Hepatocyte (in vitro differentiated cells): Measurements from ENCODE around the gene GIMD1. TPM values are rescaled to one million over a fixed set of nuclear protein-coding genes. Genes with fewer than 3 reads are reported as not detected.

Experiments used
- DNase-seq: peaks from one replicate; pipeline ENCODE4 v3.0.0-alpha.2; 2016; ENCODE audit warnings: low spot score
- H2AFZ ChIP-seq: fragments of 200-600 bp; sonication (generic); 2 replicates; pipeline ENCODE4 v1.6.0; 2016; ENCODE audit warnings: antibody characterized with exemption, mild to moderate bottlenecking
- H3K27ac ChIP-seq: fragments of 200-600 bp; sonication (generic); 2 replicates; pipeline ENCODE4 v1.5.1; 2016; ENCODE audit warnings: mild to moderate bottlenecking
- H3K27me3 ChIP-seq: fragments of 200-600 bp; sonication (generic); 2 replicates; pipeline ENCODE4 v1.6.1; 2016
- H3K36me3 ChIP-seq: fragments of 200-600 bp; sonication (generic); replicated peaks from 2 replicates; pipeline ENCODE4 v1.5.1; 2016; ENCODE audit warnings: low read depth; ENCODE audit not compliant: insufficient read depth
- H3K4me1 ChIP-seq: fragments of 200-600 bp; sonication (generic); 2 replicates; pipeline ENCODE4 v1.5.1; 2016; ENCODE audit warnings: mild to moderate bottlenecking, moderate library complexity; ENCODE audit not compliant: insufficient read depth
- H3K4me2 ChIP-seq: fragments of 200-600 bp; sonication (generic); 2 replicates; pipeline ENCODE4 v1.6.0; 2016
- H3K4me3 ChIP-seq: fragments of 200-600 bp; sonication (generic); 2 replicates; pipeline ENCODE4 v1.5.1; 2016; ENCODE audit warnings: mild to moderate bottlenecking
- H3K79me2 ChIP-seq: fragments of 200-600 bp; sonication (generic); 2 replicates; pipeline ENCODE4 v1.6.0; 2017; ENCODE audit warnings: mild to moderate bottlenecking
- H3K9me2 ChIP-seq: fragments of 200-600 bp; sonication (generic); replicated peaks from 2 replicates; pipeline ENCODE4 v1.6.0; 2017; ENCODE audit warnings: mild to moderate bottlenecking; ENCODE audit not compliant: insufficient read depth
- H3K9me3 ChIP-seq: fragments of 200-600 bp; sonication (generic); 2 replicates; pipeline ENCODE4 v1.5.1; 2016; ENCODE audit warnings: low read depth, mild to moderate bottlenecking
- H4K20me1 ChIP-seq: fragments of 200-600 bp; sonication (generic); 2 replicates; pipeline ENCODE4 v1.6.0; 2016; ENCODE audit warnings: mild to moderate bottlenecking; ENCODE audit not compliant: insufficient read depth, poor library complexity, severe bottlenecking
- EZH2 ChIP-seq: fragments of 200-600 bp; sonication (generic); IDR thresholded peaks from 2 replicates; pipeline ENCODE4 v1.6.1; 2016; ENCODE audit warnings: antibody characterized with exemption, mild to moderate bottlenecking, borderline replicate concordance
- EZH2phosphoT487 ChIP-seq: fragments of 200-600 bp; sonication (generic); IDR thresholded peaks from one replicate; pipeline ENCODE4 v1.6.1; 2018; ENCODE audit warnings: antibody characterized with exemption, mild to moderate bottlenecking, low read depth, moderate library complexity; ENCODE audit not compliant: unreplicated experiment, severe bottlenecking
- WGBS: methylation state at CpG from one replicate; pipeline ENCODE4 v1.1.6; 2016; ENCODE audit warnings: low lambda C conversion rate; ENCODE audit errors: missing lambda C conversion rate; 5-methylcytosine and 5-hydroxymethylcytosine counted together
- polyA plus RNA-seq: library from polyadenylated mRNA; unstranded; fragments of >200 nt; fragmentation: Nextera tagmentation; extraction: Ambion mirVana; gene quantifications from 2 replicates; pipeline ENCODE4 v1.2.1, GENCODE V29; 2016
- total RNA-seq: library from RNA; depleted of rRNA; stranded (reverse); fragments of >200 nt; gene quantifications from 2 replicates; pipeline ENCODE4 v1.2.3, GENCODE V29; 2014
- TF ChIP-seq, protein P1 (sequence below): fragments of 200-600 bp; sonication (generic); IDR thresholded peaks from 2 replicates; pipeline ENCODE4 v1.5.1; 2016; ENCODE audit warnings: antibody characterized with exemption, mild to moderate bottlenecking; ENCODE audit not compliant: poor library complexity

The GIMD1 gene
- total and polyA plus RNA-seq, 2 experiments from 2014 or later, result not detected

GRCh38 chr4:106343865-106344646, 24.5 kb downstream of the GIMD1 start:
- Histone ChIP-seq H3K36me3 (no peaks in the 10 kb centered on the region), H3K9me3 (no peaks in the 10 kb centered on the region), H3K79me2 (peaks cover 46% of the 10 kb centered on the region), H3K4me2 (no peak overlapping the region), H2AFZ (no peak overlapping the region), H3K27me3 (no peaks in the 10 kb centered on the region), H3K4me1 (no peaks in the 10 kb centered on the region), H3K27ac (peak overlapping the region; percentile 14), H3K9me2 (no peaks in the 10 kb centered on the region), H3K4me3 (no peak overlapping the region), H4K20me1 (no peaks in the 10 kb centered on the region)
- DNase-seq, result no peak
- TF ChIP-seq, protein P1, sequence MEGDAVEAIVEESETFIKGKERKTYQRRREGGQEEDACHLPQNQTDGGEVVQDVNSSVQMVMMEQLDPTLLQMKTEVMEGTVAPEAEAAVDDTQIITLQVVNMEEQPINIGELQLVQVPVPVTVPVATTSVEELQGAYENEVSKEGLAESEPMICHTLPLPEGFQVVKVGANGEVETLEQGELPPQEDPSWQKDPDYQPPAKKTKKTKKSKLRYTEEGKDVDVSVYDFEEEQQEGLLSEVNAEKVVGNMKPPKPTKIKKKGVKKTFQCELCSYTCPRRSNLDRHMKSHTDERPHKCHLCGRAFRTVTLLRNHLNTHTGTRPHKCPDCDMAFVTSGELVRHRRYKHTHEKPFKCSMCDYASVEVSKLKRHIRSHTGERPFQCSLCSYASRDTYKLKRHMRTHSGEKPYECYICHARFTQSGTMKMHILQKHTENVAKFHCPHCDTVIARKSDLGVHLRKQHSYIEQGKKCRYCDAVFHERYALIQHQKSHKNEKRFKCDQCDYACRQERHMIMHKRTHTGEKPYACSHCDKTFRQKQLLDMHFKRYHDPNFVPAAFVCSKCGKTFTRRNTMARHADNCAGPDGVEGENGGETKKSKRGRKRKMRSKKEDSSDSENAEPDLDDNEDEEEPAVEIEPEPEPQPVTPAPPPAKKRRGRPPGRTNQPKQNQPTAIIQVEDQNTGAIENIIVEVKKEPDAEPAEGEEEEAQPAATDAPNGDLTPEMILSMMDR, result no peak
- TF ChIP-seq EZH2phosphoT487 (no peak), EZH2 (no peak)
- WGBS, result 83% methylated on average over 2 of the region's 2 CpGs

GRCh38 chr4:106340774-106341173, 27.8 kb downstream of the GIMD1 start:
- Histone ChIP-seq H4K20me1 (no peaks in the 10 kb centered on the region), H3K79me2 (peaks cover 54% of the 10 kb centered on the region)
- 97% methylated on average over 1 of the region's 1 CpG for WGBS

DNA sequence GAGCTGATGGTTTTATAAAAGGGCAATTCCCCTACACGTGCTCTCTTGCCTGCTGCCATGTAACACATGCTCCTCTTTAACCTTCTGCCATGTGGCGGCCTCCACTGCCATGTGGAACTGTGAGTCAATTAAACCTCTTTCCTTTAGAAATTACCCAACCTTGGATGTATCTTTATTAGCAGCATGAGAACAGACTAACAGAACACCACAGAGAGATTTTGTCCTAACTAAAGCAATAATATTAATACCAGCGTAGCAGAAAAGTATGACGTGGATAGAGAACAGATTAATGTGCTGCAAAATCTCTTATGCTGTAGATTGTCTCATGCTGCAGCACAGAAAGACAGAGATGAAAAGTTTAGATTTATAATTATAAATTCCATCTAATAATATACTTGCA, 29.1 kb downstream of the GIMD1 start:
- Histone ChIP-seq H3K27ac (no peak overlapping the region), H4K20me1 (no peaks in the 10 kb centered on the region), H3K27me3 (no peaks in the 10 kb centered on the region), H2AFZ (no peak overlapping the region), H3K4me2 (no peak overlapping the region), H3K9me2 (no peaks in the 10 kb centered on the region), H3K79me2 (peaks cover 54% of the 10 kb centered on the region), H3K4me3 (no peak overlapping the region), H3K9me3 (no peaks in the 10 kb centered on the region), H3K4me1 (no peaks in the 10 kb centered on the region), H3K36me3 (no peaks in the 10 kb centered on the region)
- TF ChIP-seq, protein P1, result no peak
- TF ChIP-seq EZH2phosphoT487 (no peak), EZH2 (no peak)
- WGBS, result 99% methylated on average over 4 of the region's 4 CpGs
- DNase-seq, result no peak

More at GRCh38 chr4:106340774-106341173, 27.8 kb downstream of the GIMD1 start:
- TF ChIP-seq EZH2phosphoT487 (no peak), EZH2 (no peak)
- TF ChIP-seq, protein P1, result no peak
- Histone ChIP-seq H3K4me2 (no peak overlapping the region), H3K9me3 (no peaks in the 10 kb centered on the region), H3K4me3 (no peak overlapping the region), H3K9me2 (no peaks in the 10 kb centered on the region), H3K27me3 (no peaks in the 10 kb centered on the region), H3K4me1 (no peaks in the 10 kb centered on the region), H3K36me3 (no peaks in the 10 kb centered on the region), H3K27ac (no peak overlapping the region), H2AFZ (no peak overlapping the region)
- DNase-seq, result no peak
